OCI-LY1 (cell line): ENCODE results near the gene CRYBG2.

Source experiments
- H2AFZ ChIP-seq: fragments of 200-600 bp; sonication (generic), shearing (Covaris generic); 2 replicates; pipeline ENCODE4 v1.6.0; 2014; ENCODE audit warnings: antibody characterized with exemption, mild to moderate bottlenecking, low read length
- H3F3A ChIP-seq: fragments of 200-600 bp; sonication (generic), shearing (Covaris generic); 2 replicates; pipeline ENCODE4 v1.6.0; 2014; ENCODE audit warnings: mild to moderate bottlenecking, antibody characterized with exemption, low read length, moderate library complexity; ENCODE audit not compliant: insufficient read depth
- H3K27ac ChIP-seq: fragments of 200-600 bp; sonication (generic); 2 replicates; pipeline ENCODE4 v1.5.1; 2014; ENCODE audit warnings: low read length, mixed run types, mild to moderate bottlenecking, low read depth; ENCODE audit not compliant: poor library complexity, severe bottlenecking
- H3K27me3 ChIP-seq: fragments of 200-600 bp; sonication (generic); 2 replicates; pipeline ENCODE4 v1.6.0; 2014; ENCODE audit warnings: antibody characterized with exemption, mild to moderate bottlenecking, low read length, moderate library complexity; ENCODE audit not compliant: insufficient read depth
- H3K36me3 ChIP-seq: fragments of 200-600 bp; sonication (generic); 2 replicates; pipeline ENCODE4 v1.6.1; 2014; ENCODE audit warnings: mild to moderate bottlenecking, antibody characterized with exemption, low read length, moderate library complexity, mixed read lengths; ENCODE audit not compliant: insufficient read depth
- H3K4me1 ChIP-seq: fragments of 200-600 bp; sonication (generic); 2 replicates; pipeline ENCODE4 v1.5.1; 2014; ENCODE audit warnings: mild to moderate bottlenecking, low read length, moderate library complexity; ENCODE audit not compliant: insufficient read depth, severe bottlenecking
- H3K4me2 ChIP-seq: fragments of 200-600 bp; sonication (generic), shearing (Covaris generic); 2 replicates; pipeline ENCODE4 v1.6.1; 2014; ENCODE audit warnings: low read length
- H3K4me3 ChIP-seq: fragments of 200-600 bp; sonication (generic); 2 replicates; pipeline ENCODE4 v1.5.1; 2014; ENCODE audit warnings: low read length, low read depth, mild to moderate bottlenecking, mixed read lengths; ENCODE audit not compliant: poor library complexity, severe bottlenecking
- H3K79me2 ChIP-seq: fragments of 200-600 bp; shearing (Covaris generic); 2 replicates; pipeline ENCODE4 v1.6.1; 2016; ENCODE audit warnings: mixed run types, low read length, mixed read lengths; ENCODE audit not compliant: insufficient read depth
- H3K9ac ChIP-seq: fragments of 200-600 bp; sonication (generic), shearing (Covaris generic); 2 replicates; pipeline ENCODE4 v1.6.1; 2014; ENCODE audit warnings: mild to moderate bottlenecking, low read length, mixed read lengths
- H3K9me2 ChIP-seq: fragments of 200-600 bp; sonication (generic), shearing (Covaris generic); 2 replicates; pipeline ENCODE4 v1.6.1; 2014; ENCODE audit warnings: low read depth, mild to moderate bottlenecking, low read length, mixed read lengths
- H3K9me3 ChIP-seq: fragments of 200-600 bp; shearing (Covaris generic); 2 replicates; pipeline ENCODE4 v1.6.1; 2014; ENCODE audit warnings: low read length, mixed read lengths
- H4K20me1 ChIP-seq: fragments of 200-600 bp; sonication (generic), shearing (Covaris generic); 2 replicates; pipeline ENCODE4 v1.6.0; 2016; ENCODE audit warnings: mild to moderate bottlenecking, low read length; ENCODE audit not compliant: insufficient read depth
- CTCF ChIP-seq: fragments of 200-600 bp; sonication (generic), shearing (Covaris generic); IDR thresholded peaks from 2 replicates; pipeline ENCODE4 v1.5.1; 2017; ENCODE audit warnings: mild to moderate bottlenecking, antibody characterized with exemption, low read length, moderate library complexity, mixed read lengths
- EZH2 ChIP-seq: fragments of 200-600 bp; sonication (generic), shearing (Covaris generic); IDR thresholded peaks from 2 replicates; pipeline ENCODE4 v1.8.0; 2017; ENCODE audit warnings: borderline replicate concordance, mixed run types, mild to moderate bottlenecking, antibody characterized with exemption, low read length, moderate library complexity, mixed read lengths

CRYBG2 gene

GRCh38 chr1:26285366-26286063, 68.4 kb downstream of the CRYBG2 start:
- Histone ChIP-seq H3K9me3 (no peaks in the 10 kb centered on the region), H3K4me1 (peaks cover 86% of the 10 kb centered on the region), H4K20me1 (no peaks in the 10 kb centered on the region), H3K79me2 (no peaks in the 10 kb centered on the region), H3K9ac (peak overlapping the region; percentile 36; the same call in 1 of the 2 replicates), H3F3A (peaks cover 25% of the 10 kb centered on the region; the same call in 1 of the 2 replicates), H3K4me2 (peak overlapping the region; percentile 16; the same call in 1 of the 2 replicates), H3K9me2 (no peaks in the 10 kb centered on the region), H2AFZ (no peak overlapping the region), H3K27ac (peak overlapping the region; percentile 100), H3K4me3 (no peak overlapping the region), H3K27me3 (no peaks in the 10 kb centered on the region), H3K36me3 (peaks cover 21% of the 10 kb centered on the region; the same call in 1 of the 2 replicates)
- TF ChIP-seq CTCF: peak; percentile 77
- no peak for TF ChIP-seq EZH2

- peak overlapping the region; percentile 100 for H3K27ac ChIP-seq
- H3K4me1 ChIP-seq: peaks cover 84% of the 10 kb centered on the region
- peak overlapping the region; percentile 21; the same call in 1 of the 2 replicates for H3K4me2 ChIP-seq
- peaks cover 21% of the 10 kb centered on the region; the same call in 1 of the 2 replicates for H3K36me3 ChIP-seq
- H3K9me2 ChIP-seq: no peaks in the 10 kb centered on the region
- H3K4me3 ChIP-seq: no peak overlapping the region
- no peaks in the 10 kb centered on the region for H3K27me3 ChIP-seq
- no peaks in the 10 kb centered on the region for H4K20me1 ChIP-seq
- TF ChIP-seq EZH2 (no peak), CTCF (peak; percentile 95)
- peak overlapping the region; percentile 36; the same call in 1 of the 2 replicates for H3K9ac ChIP-seq
- H3F3A ChIP-seq: peaks cover 20% of the 10 kb centered on the region; the same call in 1 of the 2 replicates
- no peak overlapping the region for H2AFZ ChIP-seq
- H3K79me2 ChIP-seq: no peaks in the 10 kb centered on the region
- no peaks in the 10 kb centered on the region for H3K9me3 ChIP-seq
Measured at GRCh38 chr1:26284597-26285347, 69.2 kb downstream of the CRYBG2 start.

- Histone ChIP-seq H3F3A (peaks cover 20% of the 10 kb centered on the region; the same call in 1 of the 2 replicates), H2AFZ (no peak overlapping the region), H3K4me1 (peaks cover 83% of the 10 kb centered on the region), H3K36me3 (peaks cover 21% of the 10 kb centered on the region; the same call in 1 of the 2 replicates), H3K9me2 (no peaks in the 10 kb centered on the region), H3K4me2 (no peak overlapping the region; the same call in 1 of the 2 replicates), H3K27me3 (no peaks in the 10 kb centered on the region), H3K9me3 (no peaks in the 10 kb centered on the region), H3K27ac (peak overlapping the region; percentile 100), H3K4me3 (no peak overlapping the region), H3K79me2 (no peaks in the 10 kb centered on the region), H4K20me1 (no peaks in the 10 kb centered on the region), H3K9ac (peak overlapping the region; percentile 3; the same call in 1 of the 2 replicates)
- no peak for TF ChIP-seq EZH2
- TF ChIP-seq CTCF: no peak
Measured at GRCh38 chr1:26283871-26284596, 69.9 kb downstream of the CRYBG2 start.
